DOHH2 (cell line): ENCODE results near the gene MYCBP.
"Not testable (repeated sequence)": the region's sequence is repeated elsewhere in the genome, so short reads cannot be mapped to it uniquely, and the experiment has no call there.

Source experiments
- H3F3A ChIP-seq: fragments of 200-600 bp; sonication (generic), shearing (Covaris generic); 2 replicates; pipeline ENCODE4 v1.6.0; 2016; ENCODE audit warnings: antibody characterized with exemption, mild to moderate bottlenecking; ENCODE audit not compliant: control insufficient read depth, insufficient read depth
- H3K27ac ChIP-seq: fragments of 200-600 bp; sonication (generic); 2 replicates; pipeline ENCODE4 v1.5.1; 2014; ENCODE audit warnings: low read depth, mild to moderate bottlenecking, low read length, moderate library complexity
- H3K27me3 ChIP-seq: fragments of 200-600 bp; sonication (generic); 2 replicates; pipeline ENCODE4 v1.6.1; 2014; ENCODE audit warnings: mild to moderate bottlenecking, low read length, mixed read lengths; ENCODE audit not compliant: control insufficient read depth
- H3K36me3 ChIP-seq: fragments of 200-600 bp; sonication (generic); 2 replicates; pipeline ENCODE4 v1.6.1; 2014; ENCODE audit warnings: mild to moderate bottlenecking, low read length, moderate library complexity, mixed read lengths; ENCODE audit not compliant: control insufficient read depth
- H3K4me1 ChIP-seq: fragments of 200-600 bp; sonication (generic); 2 replicates; pipeline ENCODE4 v1.6.1; 2014; ENCODE audit warnings: mild to moderate bottlenecking, low read length, mixed read lengths; ENCODE audit not compliant: control insufficient read depth
- H3K4me2 ChIP-seq: fragments of 200-600 bp; sonication (generic); 2 replicates; pipeline ENCODE4 v1.6.0; 2014; ENCODE audit warnings: mild to moderate bottlenecking, low read length, moderate library complexity
- H3K4me3 ChIP-seq: fragments of 200-600 bp; sonication (generic); 2 replicates; pipeline ENCODE4 v1.5.1; 2014; ENCODE audit warnings: mild to moderate bottlenecking, low read length, mixed read lengths
- H3K79me2 ChIP-seq: fragments of 200-600 bp; sonication (generic); 2 replicates; pipeline ENCODE4 v1.6.1; 2014; ENCODE audit warnings: mild to moderate bottlenecking, low read length, mixed read lengths; ENCODE audit not compliant: control insufficient read depth
- H3K9me2 ChIP-seq: fragments of 200-600 bp; sonication (generic); replicated peaks from 2 replicates; pipeline ENCODE4 v1.6.1; 2014; ENCODE audit warnings: mild to moderate bottlenecking, low read length, mixed read lengths; ENCODE audit not compliant: control insufficient read depth
- H3K9me3 ChIP-seq: fragments of 200-600 bp; sonication (generic); 2 replicates; pipeline ENCODE4 v1.6.1; 2014; ENCODE audit warnings: antibody characterized with exemption, low read length, mixed read lengths; ENCODE audit not compliant: control insufficient read depth, insufficient read depth
- H4K20me1 ChIP-seq: fragments of 200-600 bp; sonication (generic); 2 replicates; pipeline ENCODE4 v1.6.0; 2014; ENCODE audit warnings: low read depth, mild to moderate bottlenecking, antibody characterized with exemption, low read length, moderate library complexity; ENCODE audit not compliant: control insufficient read depth, insufficient read depth
- EZH2phosphoT487 ChIP-seq: fragments of 200-600 bp; sonication (generic); IDR thresholded peaks from 2 replicates; pipeline ENCODE4 v1.6.1; 2017; ENCODE audit warnings: borderline replicate concordance, mild to moderate bottlenecking, antibody characterized with exemption, low read length, moderate library complexity, mixed read lengths
- TF ChIP-seq, protein P1 (sequence below): fragments of 200-600 bp; sonication (generic); IDR thresholded peaks from one replicate; pipeline ENCODE4 v1.5.1; 2014; ENCODE audit warnings: antibody characterized with exemption, mild to moderate bottlenecking, low read depth, low read length; ENCODE audit not compliant: poor library complexity, severe bottlenecking

MYCBP gene

DNA sequence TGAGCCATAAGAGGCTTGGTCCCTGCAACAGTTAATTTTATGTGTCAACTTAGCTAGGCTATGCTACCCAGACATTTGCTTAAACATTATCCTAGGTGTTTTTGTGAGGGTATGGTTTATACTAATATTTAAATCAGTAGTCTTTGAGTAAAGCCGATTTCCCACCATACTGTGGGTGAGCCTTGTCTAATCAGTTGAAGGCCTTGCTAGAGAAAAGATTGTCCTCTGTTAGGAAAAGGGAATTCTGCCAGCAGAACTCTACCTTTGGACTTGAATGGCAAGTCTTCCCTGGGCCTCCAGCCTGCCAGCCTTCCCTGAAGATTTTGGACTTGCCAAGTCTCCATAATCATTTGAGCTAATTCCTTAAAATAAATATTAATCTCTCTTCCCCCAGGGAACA is 44.6 kb upstream of the MYCBP start:
- Histone ChIP-seq H3F3A (no peaks in the 10 kb centered on the region), H3K4me3 (no peak overlapping the region), H3K27ac (no peak overlapping the region), H3K9me3 (no peaks in the 10 kb centered on the region), H3K27me3 (no peaks in the 10 kb centered on the region), H3K79me2 (no peaks in the 10 kb centered on the region), H4K20me1 (no peaks in the 10 kb centered on the region), H3K9me2 (no peaks in the 10 kb centered on the region), H3K4me1 (no peaks in the 10 kb centered on the region), H3K36me3 (no peaks in the 10 kb centered on the region), H3K4me2 (no peak overlapping the region)
- TF ChIP-seq, protein P1, sequence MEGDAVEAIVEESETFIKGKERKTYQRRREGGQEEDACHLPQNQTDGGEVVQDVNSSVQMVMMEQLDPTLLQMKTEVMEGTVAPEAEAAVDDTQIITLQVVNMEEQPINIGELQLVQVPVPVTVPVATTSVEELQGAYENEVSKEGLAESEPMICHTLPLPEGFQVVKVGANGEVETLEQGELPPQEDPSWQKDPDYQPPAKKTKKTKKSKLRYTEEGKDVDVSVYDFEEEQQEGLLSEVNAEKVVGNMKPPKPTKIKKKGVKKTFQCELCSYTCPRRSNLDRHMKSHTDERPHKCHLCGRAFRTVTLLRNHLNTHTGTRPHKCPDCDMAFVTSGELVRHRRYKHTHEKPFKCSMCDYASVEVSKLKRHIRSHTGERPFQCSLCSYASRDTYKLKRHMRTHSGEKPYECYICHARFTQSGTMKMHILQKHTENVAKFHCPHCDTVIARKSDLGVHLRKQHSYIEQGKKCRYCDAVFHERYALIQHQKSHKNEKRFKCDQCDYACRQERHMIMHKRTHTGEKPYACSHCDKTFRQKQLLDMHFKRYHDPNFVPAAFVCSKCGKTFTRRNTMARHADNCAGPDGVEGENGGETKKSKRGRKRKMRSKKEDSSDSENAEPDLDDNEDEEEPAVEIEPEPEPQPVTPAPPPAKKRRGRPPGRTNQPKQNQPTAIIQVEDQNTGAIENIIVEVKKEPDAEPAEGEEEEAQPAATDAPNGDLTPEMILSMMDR: no peak
- TF ChIP-seq EZH2phosphoT487: no peak

DNA sequence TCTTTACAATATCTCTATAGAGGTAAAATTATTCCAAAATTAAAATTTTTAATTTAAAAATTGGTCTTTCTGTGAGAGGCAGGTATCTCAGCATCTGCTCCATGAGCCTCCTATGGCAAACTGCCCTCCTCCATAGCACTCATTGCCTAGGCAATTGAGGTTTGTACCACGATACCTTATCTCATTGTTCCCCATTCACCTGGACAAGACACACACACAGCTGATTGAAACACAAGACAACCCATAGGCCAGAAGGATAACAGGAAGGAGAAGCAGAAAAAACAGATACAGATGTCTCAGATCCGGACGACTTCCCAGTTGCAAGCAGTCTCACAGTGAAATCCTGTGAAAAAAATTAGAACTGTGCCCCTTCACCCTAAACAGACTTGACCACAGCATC is 44.2 kb upstream of the MYCBP start:
- Histone ChIP-seq H3K79me2 (no peaks in the 10 kb centered on the region), H3K4me1 (no peaks in the 10 kb centered on the region), H3K36me3 (no peaks in the 10 kb centered on the region), H3F3A (no peaks in the 10 kb centered on the region), H3K27ac (no peak overlapping the region), H3K9me2 (no peaks in the 10 kb centered on the region), H3K4me3 (no peak overlapping the region), H3K9me3 (no peaks in the 10 kb centered on the region), H3K4me2 (no peak overlapping the region), H3K27me3 (no peaks in the 10 kb centered on the region), H4K20me1 (no peaks in the 10 kb centered on the region)
- TF ChIP-seq, protein P1: no peak
- no peak for TF ChIP-seq EZH2phosphoT487

DNA sequence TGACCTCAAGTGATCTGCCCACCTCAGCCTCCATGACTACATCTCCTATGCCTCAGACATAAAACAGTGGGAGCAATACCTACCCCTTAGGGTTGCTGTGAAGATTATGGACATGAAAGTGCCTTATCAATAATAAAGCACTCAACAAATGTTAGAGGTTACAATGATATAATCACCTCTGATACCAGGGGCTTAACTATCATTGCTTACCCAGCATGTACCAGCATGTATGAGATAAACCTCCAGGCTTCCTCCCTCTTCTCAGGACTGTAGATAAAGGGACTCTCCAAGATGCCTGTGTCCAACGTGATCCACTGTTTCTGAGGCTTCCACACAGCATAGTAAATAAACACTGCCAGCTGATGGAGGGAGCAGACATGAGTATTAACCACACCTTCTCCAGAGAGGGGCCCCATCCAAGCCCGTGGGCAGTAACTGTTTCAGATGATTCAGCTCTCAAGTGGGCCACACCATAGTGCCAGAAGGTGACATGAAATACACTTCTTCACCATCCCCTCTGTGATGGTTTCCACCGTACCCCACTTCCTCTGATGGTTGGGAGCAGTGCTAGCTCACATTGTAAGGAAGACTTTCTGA is 42.3 kb upstream of the MYCBP start:
- Histone ChIP-seq H3K79me2 (no peaks in the 10 kb centered on the region), H3K27me3 (no peaks in the 10 kb centered on the region), H3K4me2 (no peak overlapping the region), H3K4me3 (no peak overlapping the region), H3F3A (no peaks in the 10 kb centered on the region), H3K9me2 (no peaks in the 10 kb centered on the region), H3K36me3 (no peaks in the 10 kb centered on the region), H4K20me1 (no peaks in the 10 kb centered on the region), H3K4me1 (no peaks in the 10 kb centered on the region), H3K9me3 (no peaks in the 10 kb centered on the region), H3K27ac (no peak overlapping the region)
- TF ChIP-seq, protein P1: no peak
- TF ChIP-seq EZH2phosphoT487: no peak

DNA sequence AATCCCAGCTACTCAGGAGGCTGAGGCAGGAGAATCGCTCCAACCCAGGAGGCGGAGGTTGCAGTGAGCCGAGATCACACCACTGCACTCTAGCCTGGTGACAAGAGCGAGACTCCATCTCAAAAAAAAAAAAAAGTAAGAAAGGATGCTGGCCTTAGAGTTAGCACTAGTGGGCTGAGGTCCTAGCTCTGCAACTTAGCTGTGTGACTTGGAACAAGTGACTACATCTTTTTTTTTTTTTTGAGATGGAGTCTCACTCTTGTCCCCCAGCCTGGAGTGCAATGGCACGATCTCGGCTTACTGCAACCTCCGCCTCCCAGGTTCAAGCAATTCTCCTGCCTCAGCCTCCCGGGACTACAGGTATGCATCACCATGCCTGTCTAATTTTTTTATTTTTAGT is 41.8 kb upstream of the MYCBP start:
- H3K27me3 ChIP-seq, H3F3A ChIP-seq, H4K20me1 ChIP-seq, H3K27ac ChIP-seq, H3K9me2 ChIP-seq, H3K79me2 ChIP-seq, H3K4me2 ChIP-seq, H3K4me1 ChIP-seq, H3K36me3 ChIP-seq, H3K4me3 ChIP-seq, H3K9me3 ChIP-seq: not testable (repeated sequence)
